PC-3 (cell line): ENCODE results near the gene CSMD2. TPM values are rescaled to one million over a fixed set of nuclear protein-coding genes. Genes with fewer than 3 reads are reported as not detected.

Experiments used
- ATAC-seq: fragments of 200-7000 bp; cut with Tn5 transposase; 2 replicates; pipeline ENCODE4 v1.9.1; 2020; ENCODE audit warnings: mild to moderate bottlenecking, moderate library complexity
- BruUV-seq: library from RNA; stranded (reverse); fragments of 400-500 nt; replicated peaks from 2 replicates; lab custom pipeline; 2021; lab: Mats Ljungman, UMichigan
- CTCF ChIA-PET: fragments of 300-600 bp; sonication (Branson Sonifier 250); formaldehyde crosslinking; loops from one replicate; lab custom pipeline; 2022; ENCODE audit warnings: antibody characterized with exemption; lab: Charles Lee
- POLR2A ChIA-PET: fragments of 300-600 bp; sonication (Branson Sonifier 250); formaldehyde crosslinking; loops from one replicate; lab custom pipeline; 2022; ENCODE audit warnings: antibody characterized with exemption; ENCODE audit not compliant: unreplicated experiment; lab: Charles Lee
- DNase-seq: peaks from one replicate; pipeline ENCODE4 v3.0.0-alpha.2; 2015
- H2AFZ ChIP-seq: fragments of 300-600 bp; sonication (generic); 2 replicates; pipeline ENCODE4 v1.6.0; 2016; ENCODE audit warnings: antibody characterized with exemption, low read length
- H3F3A ChIP-seq: fragments of 300-600 bp; sonication (generic); one replicate; pipeline ENCODE4 v1.6.0; 2017; ENCODE audit warnings: antibody characterized with exemption, low read length, control low read depth, mild to moderate bottlenecking; ENCODE audit not compliant: unreplicated experiment
- H3K27ac ChIP-seq: fragments of 300-600 bp; sonication (generic); 2 replicates; pipeline ENCODE4 v1.5.1; 2016; ENCODE audit warnings: mild to moderate bottlenecking, low read length
- H3K27me3 ChIP-seq: fragments of 300-600 bp; sonication (generic); 2 replicates; pipeline ENCODE4 v1.6.1; 2016; ENCODE audit warnings: low read length, mixed read lengths
- H3K36me3 ChIP-seq: fragments of 300-600 bp; sonication (generic); 2 replicates; pipeline ENCODE4 v1.6.1; 2016; ENCODE audit warnings: low read depth, mixed run types, low read length, mixed read lengths
- H3K4me1 ChIP-seq: fragments of 300-600 bp; sonication (generic); 2 replicates; pipeline ENCODE4 v1.5.1; 2016; ENCODE audit warnings: low read length; ENCODE audit not compliant: insufficient read depth
- H3K4me2 ChIP-seq: fragments of 300-600 bp; sonication (generic); 2 replicates; pipeline ENCODE4 v1.6.0; 2016; ENCODE audit warnings: low read length
- H3K4me3 ChIP-seq: fragments of 300-600 bp; sonication (generic); 2 replicates; pipeline ENCODE4 v1.5.1; 2016; ENCODE audit warnings: mild to moderate bottlenecking, low read length, mixed read lengths
- H3K79me2 ChIP-seq: fragments of 300-600 bp; sonication (generic); 2 replicates; pipeline ENCODE4 v1.6.1; 2017; ENCODE audit warnings: low read length, mixed read lengths
- H3K9ac ChIP-seq: fragments of 300-600 bp; sonication (generic); 2 replicates; pipeline ENCODE4 v1.6.0; 2016; ENCODE audit warnings: mild to moderate bottlenecking, low read length
- H3K9me2 ChIP-seq: fragments of 300-600 bp; sonication (generic); replicated peaks from 2 replicates; pipeline ENCODE4 v1.6.1; 2016; ENCODE audit warnings: mixed run types, low read length, mixed read lengths
- H3K9me3 ChIP-seq: fragments of 300-600 bp; sonication (generic); 2 replicates; pipeline ENCODE4 v1.6.1; 2016; ENCODE audit warnings: low read length, mixed read lengths
- H4K20me1 ChIP-seq: fragments of 300-600 bp; sonication (generic); 2 replicates; pipeline ENCODE4 v1.6.1; 2016; ENCODE audit warnings: low read length, mixed read lengths
- CTCF ChIP-seq: fragments of 300-600 bp; sonication (generic); conservative IDR thresholded peaks from 2 replicates; pipeline ENCODE4 v1.5.1; 2017; ENCODE audit warnings: antibody characterized with exemption, low read depth, mild to moderate bottlenecking, low read length
- EZH2 ChIP-seq: fragments of 300-600 bp; sonication (generic); IDR thresholded peaks from one replicate; pipeline ENCODE4 v1.6.1; 2017; ENCODE audit warnings: antibody characterized with exemption, mild to moderate bottlenecking, low read length; ENCODE audit not compliant: unreplicated experiment
- EZH2phosphoT487 ChIP-seq: fragments of 300-600 bp; sonication (generic); IDR thresholded peaks from 2 replicates; pipeline ENCODE4 v1.6.1; 2018; ENCODE audit warnings: mild to moderate bottlenecking, antibody characterized with exemption, low read length, borderline replicate concordance
- intact Hi-C: fragments of 100-400 bp; cut with micrococcal nuclease; formaldehyde crosslinking; loops from 2 replicates; pipeline ENCODE4 v1.9.0; 2023
- total RNA-seq: library from RNA; depleted of rRNA; stranded (reverse); fragments of >200 nt; gene quantifications from 2 replicates; pipeline ENCODE4 v1.2.3, GENCODE V29; 2014

The CSMD2 gene
- total RNA-seq, 1 experiment from 2014 or later: not detected

GRCh38 chr1:34199927-34200326 is 34.9 kb upstream of the CSMD2 start:
- intact Hi-C loops: no loop called here
- no peaks in the 10 kb centered on the region for H3K36me3 ChIP-seq
- no peaks in the 10 kb centered on the region for H3K4me1 ChIP-seq
- ATAC-seq (no peak), DNase-seq (peak; percentile 45)
- no peak overlapping the region for H3K27ac ChIP-seq
- H3K9me2 ChIP-seq: no peaks in the 10 kb centered on the region
- no peak overlapping the region for H3K4me2 ChIP-seq
- CTCF ChIA-PET: no interaction called here
- no TSS peak for BruUV-seq
- H3K27me3 ChIP-seq: no peaks in the 10 kb centered on the region
- no peak overlapping the region for H3K9ac ChIP-seq
- POLR2A ChIA-PET: no interaction called here
- H3F3A ChIP-seq: no peaks in the 10 kb centered on the region
- no peak for TF ChIP-seq EZH2
- no peak for TF ChIP-seq EZH2phosphoT487
- H3K79me2 ChIP-seq: no peaks in the 10 kb centered on the region
- no peak overlapping the region for H3K4me3 ChIP-seq
- H3K9me3 ChIP-seq: no peaks in the 10 kb centered on the region
- H2AFZ ChIP-seq: no peak overlapping the region
- H4K20me1 ChIP-seq: no peaks in the 10 kb centered on the region

GRCh38 chr1:34192621-34193020 is 27.6 kb upstream of the CSMD2 start:
- ATAC-seq (no peak), DNase-seq (no peak)
- H3K36me3 ChIP-seq: no peaks in the 10 kb centered on the region
- no peak for TF ChIP-seq EZH2
- TF ChIP-seq CTCF: no peak
- no peak for TF ChIP-seq EZH2phosphoT487
- ChIA-PET CTCF (no interaction called here), POLR2A (no interaction called here)
- H3K4me1 ChIP-seq: no peaks in the 10 kb centered on the region
- H3K9ac ChIP-seq: no peak overlapping the region
- H3K9me3 ChIP-seq: 0 out of 2 replicates have a peak, but pooled peaks cover 3% of the 10 kb centered on the region
- no peaks in the 10 kb centered on the region for H3F3A ChIP-seq
- H4K20me1 ChIP-seq: no peaks in the 10 kb centered on the region
- H3K9me2 ChIP-seq: no peaks in the 10 kb centered on the region
- no peaks in the 10 kb centered on the region for H3K27me3 ChIP-seq
- no peak overlapping the region for H2AFZ ChIP-seq
- no TSS peak for BruUV-seq
- H3K4me3 ChIP-seq: no peak overlapping the region
- no peak overlapping the region for H3K4me2 ChIP-seq
- intact Hi-C loops: no loop called here
- no peak overlapping the region for H3K27ac ChIP-seq
- H3K79me2 ChIP-seq: no peaks in the 10 kb centered on the region

- no peaks in the 10 kb centered on the region for H3K4me1 ChIP-seq
- CTCF ChIA-PET: no interaction called here
- no peaks in the 10 kb centered on the region for H4K20me1 ChIP-seq
- no peaks in the 10 kb centered on the region for H3K36me3 ChIP-seq
- H3K27ac ChIP-seq: no peak overlapping the region
- BruUV-seq: no TSS peak
- TF ChIP-seq EZH2 (no peak), CTCF (no peak), EZH2phosphoT487 (no peak)
- 0 out of 2 replicates have a peak, but pooled peaks cover 3% of the 10 kb centered on the region for H3K9me3 ChIP-seq
- no peak overlapping the region for H3K4me2 ChIP-seq
- DNase-seq (no peak), ATAC-seq (no peak)
- no peak overlapping the region for H3K4me3 ChIP-seq
- no peak overlapping the region for H2AFZ ChIP-seq
- H3K79me2 ChIP-seq: no peaks in the 10 kb centered on the region
- intact Hi-C loops: no loop called here
- H3K27me3 ChIP-seq: no peaks in the 10 kb centered on the region
- H3K9me2 ChIP-seq: no peaks in the 10 kb centered on the region
- no peaks in the 10 kb centered on the region for H3F3A ChIP-seq
- H3K9ac ChIP-seq: no peak overlapping the region
- POLR2A ChIA-PET: no interaction called here
These were observed 25.7 kb upstream of the CSMD2 start for GRCh38 chr1:34190692-34191091.
